GM19463 (cell line): ENCODE measurements around the gene ZNF425.
"Not testable (repeated sequence)": the region's sequence is repeated elsewhere in the genome, so short reads cannot be mapped to it uniquely, and the experiment has no call there.

Experiments used
- ATAC-seq: cut with Tn5 transposase; IDR thresholded peaks from one replicate; pipeline ENCODE4 v1.9.1; 2021; ENCODE audit warnings: mild to moderate bottlenecking, moderate library complexity; ENCODE audit not compliant: unreplicated experiment

Gene ZNF425

GRCh38 chr7:149075286-149075685, 50.8 kb downstream of the ZNF425 start:
- no peak for ATAC-seq

GRCh38 chr7:149074116-149074885, 51.8 kb downstream of the ZNF425 start:
- ATAC-seq: no peak

GRCh38 chr7:149072438-149072775, 53.7 kb downstream of the ZNF425 start:
- no peak for ATAC-seq

GRCh38 chr7:149071641-149072437, 54.3 kb downstream of the ZNF425 start:
- no peak for ATAC-seq

- no peak for ATAC-seq
These were observed 54.9 kb downstream of the ZNF425 start for GRCh38 chr7:149071182-149071635.

- ATAC-seq: no peak
These were observed 55.6 kb downstream of the ZNF425 start for GRCh38 chr7:149070372-149071125.

GRCh38 chr7:149067869-149068268, 58.3 kb downstream of the ZNF425 start:
- ATAC-seq: no peak

GRCh38 chr7:149063476-149063875, 62.6 kb downstream of the ZNF425 start:
- no peak for ATAC-seq

GRCh38 chr7:149062217-149062899, 63.8 kb downstream of the ZNF425 start:
- ATAC-seq: not testable (repeated sequence)

GRCh38 chr7:149060156-149060555, 66.0 kb downstream of the ZNF425 start:
- ATAC-seq: no peak

GRCh38 chr7:149053885-149054284, 72.2 kb downstream of the ZNF425 start:
- ATAC-seq: no peak

GRCh38 chr7:149053384-149053783, 72.7 kb downstream of the ZNF425 start:
- ATAC-seq: no peak
